22Rv1 (cell line): ENCODE data around the gene BNIP2.

Experiments used
- ZFX ChIP-seq: fragments of 450-650 bp; IDR thresholded peaks from 2 replicates; pipeline ENCODE4 v1.6.1; 2017; ENCODE audit warnings: antibody characterized with exemption, borderline replicate concordance
- TF ChIP-seq, protein P1 (sequence below): fragments of 450-650 bp; IDR thresholded peaks from 2 replicates; pipeline ENCODE4 v1.5.1; 2017; ENCODE audit warnings: mild to moderate bottlenecking

DNA sequence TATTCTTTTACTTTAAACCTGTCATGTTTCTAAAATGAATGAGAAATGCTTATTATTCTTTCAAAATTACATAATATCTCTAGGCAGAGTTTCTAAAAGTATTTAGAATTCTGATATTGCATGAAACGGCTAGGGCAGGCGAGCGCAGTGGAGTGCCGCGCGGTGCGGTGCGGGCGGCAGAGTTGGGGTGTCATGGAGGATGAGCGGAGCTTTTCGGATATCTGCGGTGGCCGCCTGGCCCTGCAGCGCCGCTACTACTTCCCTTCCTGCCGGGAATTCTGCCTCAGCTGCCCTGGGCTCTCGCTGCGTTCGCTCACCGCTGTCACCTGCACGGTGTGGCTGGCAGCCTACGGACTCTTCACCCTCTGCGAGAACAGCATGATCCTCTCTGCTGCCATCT, 12.6 kb downstream of the BNIP2 start:
- TF ChIP-seq, protein P1, sequence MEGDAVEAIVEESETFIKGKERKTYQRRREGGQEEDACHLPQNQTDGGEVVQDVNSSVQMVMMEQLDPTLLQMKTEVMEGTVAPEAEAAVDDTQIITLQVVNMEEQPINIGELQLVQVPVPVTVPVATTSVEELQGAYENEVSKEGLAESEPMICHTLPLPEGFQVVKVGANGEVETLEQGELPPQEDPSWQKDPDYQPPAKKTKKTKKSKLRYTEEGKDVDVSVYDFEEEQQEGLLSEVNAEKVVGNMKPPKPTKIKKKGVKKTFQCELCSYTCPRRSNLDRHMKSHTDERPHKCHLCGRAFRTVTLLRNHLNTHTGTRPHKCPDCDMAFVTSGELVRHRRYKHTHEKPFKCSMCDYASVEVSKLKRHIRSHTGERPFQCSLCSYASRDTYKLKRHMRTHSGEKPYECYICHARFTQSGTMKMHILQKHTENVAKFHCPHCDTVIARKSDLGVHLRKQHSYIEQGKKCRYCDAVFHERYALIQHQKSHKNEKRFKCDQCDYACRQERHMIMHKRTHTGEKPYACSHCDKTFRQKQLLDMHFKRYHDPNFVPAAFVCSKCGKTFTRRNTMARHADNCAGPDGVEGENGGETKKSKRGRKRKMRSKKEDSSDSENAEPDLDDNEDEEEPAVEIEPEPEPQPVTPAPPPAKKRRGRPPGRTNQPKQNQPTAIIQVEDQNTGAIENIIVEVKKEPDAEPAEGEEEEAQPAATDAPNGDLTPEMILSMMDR = no peak
- TF ChIP-seq ZFX = no peak
